HL-60 (cell line): Measurements from ENCODE around the gene WDR70.
"Not testable (repeated sequence)": the region's sequence is repeated elsewhere in the genome, so short reads cannot be mapped to it uniquely, and the experiment has no call there.

ENCODE experiments used
- DNase-seq, 2 experiments: peaks; one replicate each; pipeline ENCODE4 v3.0.0-alpha.2; 2010 to 2020; ENCODE audit warnings: low read depth in 1 of 2, low spot score in 1 of 2
- H3K27ac ChIP-seq: fragments of 250-450 bp; sonication (Bioruptor Pico); replicated peaks from 2 replicates; pipeline ENCODE4 v1.5.1; 2020; ENCODE audit warnings: mild to moderate bottlenecking, moderate library complexity
- H3K27me3 ChIP-seq: fragments of 250-450 bp; sonication (Bioruptor Pico); 2 replicates; pipeline ENCODE4 v1.5.1; 2021; ENCODE audit warnings: mild to moderate bottlenecking, moderate library complexity; ENCODE audit not compliant: insufficient read depth, poor library complexity, severe bottlenecking
- H3K4me3 ChIP-seq: replicated peaks from 2 replicates; pipeline ENCODE4 v1.5.1; 2011; ENCODE audit warnings: mild to moderate bottlenecking, control low read depth, low read length; ENCODE audit not compliant: insufficient read depth
- CTCF ChIP-seq: IDR thresholded peaks from one replicate; pipeline ENCODE4 v1.5.1; 2011; ENCODE audit warnings: low read length, control low read depth, inconsistent platforms; ENCODE audit not compliant: insufficient read depth
- GABPA ChIP-seq: IDR thresholded peaks from 2 replicates; pipeline ENCODE4 v1.6.1; 2012; ENCODE audit warnings: low read depth
- POLR2AphosphoS5 ChIP-seq: IDR thresholded peaks from 2 replicates; pipeline ENCODE4 v1.6.1; 2012; ENCODE audit warnings: low read depth
- REST ChIP-seq: IDR thresholded peaks from 2 replicates; pipeline ENCODE4 v1.6.1; 2012; ENCODE audit warnings: low read depth; ENCODE audit not compliant: insufficient replicate concordance
- SPI1 ChIP-seq: IDR thresholded peaks from 2 replicates; pipeline ENCODE4 v1.6.1; 2012; ENCODE audit warnings: low read depth, mild to moderate bottlenecking, borderline replicate concordance

Gene WDR70

DNA sequence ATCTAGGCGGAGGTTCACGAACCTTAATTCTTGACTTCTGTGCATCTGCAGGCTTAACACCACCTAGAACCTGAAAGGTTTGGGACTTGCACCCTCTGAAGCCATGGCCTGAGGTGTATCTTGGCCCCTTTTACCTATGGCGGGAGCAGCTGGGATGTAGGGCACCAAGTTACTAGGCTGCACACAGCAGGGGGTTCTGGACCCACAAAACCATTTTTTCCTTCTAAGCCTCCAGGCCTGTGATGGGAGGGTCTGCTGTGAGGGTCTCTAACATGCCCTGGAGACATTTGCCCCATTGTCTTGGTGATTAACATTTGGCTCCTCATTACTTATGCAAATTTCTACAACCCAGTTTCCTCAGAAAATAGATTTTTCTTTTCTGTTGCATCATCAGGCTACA, 102.3 kb downstream of the WDR70 start:
- DNase-seq, H3K27ac ChIP-seq, H3K4me3 ChIP-seq, H3K27me3 ChIP-seq: not testable (repeated sequence)

- TF ChIP-seq POLR2AphosphoS5 (no peak), SPI1 (peak; percentile 49; the same call in 1 of the 2 replicates), REST (peak; percentile 82)
Measured at GRCh38 chr5:37490120-37490810, 111.1 kb downstream of the WDR70 start.

GRCh38 chr5:37490931-37491330, 111.8 kb downstream of the WDR70 start:
- TF ChIP-seq GABPA (no peak), SPI1 (no peak), CTCF (no peak), POLR2AphosphoS5 (no peak), REST (no peak)
- DNase-seq: no peak
- Histone ChIP-seq H3K27me3 (no peaks in the 10 kb centered on the region), H3K4me3 (no peak overlapping the region), H3K27ac (no peak overlapping the region)

More at GRCh38 chr5:37490120-37490810, 111.1 kb downstream of the WDR70 start:
- H3K4me3 ChIP-seq: no peak overlapping the region
- no peaks in the 10 kb centered on the region for H3K27me3 ChIP-seq
- no peak overlapping the region for H3K27ac ChIP-seq
- DNase-seq: peak in 1 of 2 experiments; percentile 24

GRCh38 chr5:37492778-37493555, 113.8 kb downstream of the WDR70 start:
- Histone ChIP-seq H3K4me3 (no peak overlapping the region), H3K27ac (no peak overlapping the region), H3K27me3 (no peaks in the 10 kb centered on the region)
- TF ChIP-seq POLR2AphosphoS5: no peak
- no peak for DNase-seq

- H3K27me3 ChIP-seq: no peaks in the 10 kb centered on the region
- no peak overlapping the region for H3K27ac ChIP-seq
- TF ChIP-seq CTCF (no peak), POLR2AphosphoS5 (no peak), GABPA (no peak), SPI1 (no peak), REST (no peak)
- DNase-seq: no peak
- H3K4me3 ChIP-seq: no peak overlapping the region
Measured at GRCh38 chr5:37494756-37495155, 115.6 kb downstream of the WDR70 start.
